Thyroid gland (tissue), 4 donors: Measurements from ENCODE around the gene ZBTB12. TPM values are rescaled to one million over a fixed set of nuclear protein-coding genes. Genes with fewer than 3 reads are reported as not detected.

ENCODE experiments used
- DNase-seq, 2 donors: peaks; one replicate each; pipeline ENCODE4 v3.0.0-alpha.2; 2019
- H3K27ac ChIP-seq, 3 donors: fragments of 200-600 bp; sonication (generic); 1 replicate in 2 of 3; 2 replicates in 1 of 3; pipeline ENCODE4 v1.5.1; 2016 to 2019; ENCODE audit warnings: mild to moderate bottlenecking in 1 of 3, moderate library complexity in 1 of 3
- H3K27me3 ChIP-seq: fragments of 200-600 bp; sonication (generic); one replicate; pipeline ENCODE4 v1.5.1; 2019
- H3K36me3 ChIP-seq, 2 donors: fragments of 200-600 bp; sonication (generic); one replicate each; pipeline ENCODE4 v1.5.1; 2016 to 2019
- H3K4me1 ChIP-seq, 2 donors: fragments of 200-600 bp; sonication (generic); one replicate each; pipeline ENCODE4 v1.5.1; 2017 to 2019
- H3K4me3 ChIP-seq, 3 donors: fragments of 200-600 bp; sonication (generic); replicated peaks in 1 of 3; 1 replicate in 2 of 3; 2 replicates in 1 of 3; pipeline ENCODE4 v1.5.1; 2016; ENCODE audit warnings: mild to moderate bottlenecking in 1 of 3
- H3K9me3 ChIP-seq: fragments of 200-600 bp; sonication (generic); one replicate; pipeline ENCODE4 v1.5.1; 2017
- CTCF ChIP-seq, 6 experiments: fragments of 200-600 bp in 3 of 6; fragments of 450-650 bp in 3 of 6; sonication (generic) in 3 of 6; IDR thresholded peaks; one replicate each; pipeline ENCODE4 v1.5.1; 2016 to 2019; ENCODE audit warnings: antibody characterized with exemption in 6 of 6, mild to moderate bottlenecking in 2 of 6, inconsistent platforms in 1 of 6, moderate library complexity in 1 of 6
- POLR2A ChIP-seq, 2 donors: fragments of 450-650 bp; IDR thresholded peaks; one replicate each; pipeline ENCODE4 v1.6.1; 2017; ENCODE audit warnings: antibody characterized with exemption in 2 of 2, mild to moderate bottlenecking in 2 of 2, moderate library complexity in 1 of 2
- WGBS, 2 donors: methylation state at CpG; one replicate each; pipeline ENCODE4 v1.1.5; 2017; 5-methylcytosine and 5-hydroxymethylcytosine counted together
- intact Hi-C: fragments of 100-400 bp; cut with DNase I; formaldehyde crosslinking; loops from one replicate; pipeline ENCODE4 v1.15.1; 2023
- total RNA-seq, 4 donors: library from RNA; depleted of rRNA; stranded (reverse); fragments of >200 nt; gene quantifications; one replicate each; pipeline ENCODE4 v1.2.3, GENCODE V29; 2016

The ZBTB12 gene
- total RNA-seq, 4 donors from 2014 or later: 0.94 to 2.9 (median 1.5) TPM

- H3K9me3 ChIP-seq: no peaks in the 10 kb centered on the region
- H3K4me3 ChIP-seq: peak overlapping the region in 1 of 3 donors; percentile 47
- intact Hi-C loops: no loop called here
- H3K4me1 ChIP-seq: peaks cover 19 to 27% of the 10 kb centered on the region in 2 donors
- H3K36me3 ChIP-seq: no peaks in the 10 kb centered on the region
- H3K27ac ChIP-seq: peak overlapping the region; percentile 45 to 66 (median 66)
- TF ChIP-seq POLR2A (IDR thresholded peaks at IDR 0.05) (no peak), CTCF (IDR thresholded peaks at IDR 0.05) (no peak)
- no peaks in the 10 kb centered on the region for H3K27me3 ChIP-seq
- peak; percentile 65 to 72 for DNase-seq
- WGBS, 2 donors: 2 to 4% methylated on average over 20 to 24 of the region's 45 CpGs
Observed at GRCh38 chr6:31901415-31901952, 402 bp downstream of the ZBTB12 start.

- 36 to 59% methylated on average over 19 to 22 of the region's 29 CpGs for WGBS, 2 donors
- H3K4me3 ChIP-seq: peak overlapping the region in 1 of 3 donors; percentile 47
- H3K27ac ChIP-seq: peak overlapping the region; percentile 45 to 66 (median 66)
- H3K27me3 ChIP-seq: no peaks in the 10 kb centered on the region
- peaks cover 20 to 28% of the 10 kb centered on the region in 2 donors for H3K4me1 ChIP-seq
- TF ChIP-seq POLR2A (IDR thresholded peaks at IDR 0.05): no peak
- TF ChIP-seq CTCF (IDR thresholded peaks at IDR 0.05): no peak
- H3K9me3 ChIP-seq: no peaks in the 10 kb centered on the region
- DNase-seq: peak; percentile 34 to 42
- H3K36me3 ChIP-seq: no peaks in the 10 kb centered on the region
- intact Hi-C loops: no loop called here
Observed at GRCh38 chr6:31900917-31901414, 920 bp downstream of the ZBTB12 start.

- 89 to 90% methylated on average over 29 to 31 of the region's 49 CpGs for WGBS, 2 donors
- Histone ChIP-seq H3K4me3 (no peak overlapping the region), H3K27ac (no peak overlapping the region), H3K9me3 (no peaks in the 10 kb centered on the region), H3K36me3 (peaks cover 0 to under 1% of the 10 kb centered on the region in 2 donors), H3K27me3 (no peaks in the 10 kb centered on the region), H3K4me1 (peaks cover 20 to 28% of the 10 kb centered on the region in 2 donors)
- no peak for DNase-seq
- intact Hi-C loops: loop anchor here (5.0 kb wide), 2 partner anchors 38 to 52 kb away; partner anchors contain the start of gene NEU1
- TF ChIP-seq CTCF (IDR thresholded peaks at IDR 0.05): no peak
- TF ChIP-seq POLR2A (IDR thresholded peaks at IDR 0.05): no peak
Observed at GRCh38 chr6:31899882-31900722, 1.8 kb downstream of the ZBTB12 start.

GRCh38 chr6:31899215-31899614, 2.7 kb downstream of the ZBTB12 start:
- no peak for TF ChIP-seq CTCF (IDR thresholded peaks at IDR 0.05)
- no peak for TF ChIP-seq POLR2A (IDR thresholded peaks at IDR 0.05)
- 76 to 78% methylated on average over 5 of the region's 5 CpGs for WGBS, 2 donors
- H3K4me3 ChIP-seq: no peak overlapping the region
- DNase-seq: no peak
- H3K4me1 ChIP-seq: peaks cover 20 to 28% of the 10 kb centered on the region in 2 donors
- no peaks in the 10 kb centered on the region for H3K9me3 ChIP-seq
- intact Hi-C loops: loop anchor here (5.0 kb wide), 2 partner anchors 37 to 53 kb away; partner anchors contain the start of gene NEU1
- H3K36me3 ChIP-seq: peaks cover 0 to 7% of the 10 kb centered on the region in 2 donors
- H3K27ac ChIP-seq: peak overlapping the region in 1 of 3 donors; percentile 95
- H3K27me3 ChIP-seq: no peaks in the 10 kb centered on the region
